Islet precursor cell (in vitro differentiated cells): Measurements from ENCODE around the gene EMILIN3.

ENCODE experiments used
- DNase-seq: peaks from one replicate; pipeline ENCODE4 v3.0.0-alpha.2; 2018

Gene EMILIN3

GRCh38 chr20:41314386-41314785 lies 52.2 kb downstream of the EMILIN3 start:
- DNase-seq, result no peak

- DNase-seq, result peak; percentile 13
Observed at GRCh38 chr20:41312009-41312408, 54.6 kb downstream of the EMILIN3 start.
